Embryonic facial prominence (tissue), 1 donor: ENCODE measurements around the gene GOLT1B.
"Not testable (repeated sequence)": the region's sequence is repeated elsewhere in the genome, so short reads cannot be mapped to it uniquely, and the experiment has no call there.

Experiments
- DNase-seq: peaks from one replicate; pipeline ENCODE4 v3.0.0-alpha.2; 2016; ENCODE audit errors: extremely low spot score

Gene GOLT1B

DNA sequence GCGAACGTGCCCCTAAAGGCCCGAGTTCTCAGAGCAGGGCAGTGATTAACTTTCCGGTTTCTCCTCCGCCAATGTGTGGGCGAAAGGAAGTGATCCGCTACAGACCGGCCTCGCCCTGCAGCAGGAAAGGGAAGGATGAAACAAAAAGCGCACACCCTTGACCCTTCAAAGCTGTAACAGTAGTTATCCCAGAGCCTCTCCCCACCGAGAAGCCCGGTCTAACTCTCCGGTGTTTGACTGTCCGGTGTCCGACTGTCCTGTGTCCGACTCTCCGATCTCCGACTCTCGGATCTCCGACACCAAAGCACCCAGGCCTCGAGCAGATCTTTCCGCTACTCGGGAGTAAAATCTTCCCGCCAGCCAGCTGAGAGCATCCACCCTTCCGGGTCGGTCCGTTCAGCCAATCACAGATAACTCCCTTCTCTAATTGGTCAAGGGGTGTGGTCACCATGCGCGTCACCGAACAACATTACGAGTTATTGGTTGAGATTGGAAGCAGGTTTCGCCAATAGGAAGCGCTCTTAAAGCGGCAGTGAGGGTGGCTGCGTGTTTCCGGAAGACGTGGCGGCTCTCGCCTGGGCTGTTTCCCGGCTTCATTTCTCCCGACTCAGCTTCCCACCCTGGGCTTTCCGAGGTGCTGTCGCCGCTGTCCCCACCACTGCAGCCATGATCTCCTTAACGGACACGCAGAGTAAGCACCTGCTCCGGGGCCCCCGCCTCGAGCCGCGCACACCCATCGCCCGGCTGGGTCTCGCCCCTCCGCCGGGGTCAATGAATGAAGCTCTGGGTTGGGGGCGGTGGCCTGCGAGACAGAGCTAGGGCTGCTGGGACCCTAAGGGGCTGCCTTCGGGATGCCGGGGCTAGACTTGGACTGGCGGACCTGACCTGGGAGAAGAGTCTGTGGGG, at the start of gene GOLT1B, which contains the start of gene RECQL:
Gene GOLT1B, plus strand, starts transcription at position 532 of the 906 bp plus-strand sequence. Its CDS starts 135 bp downstream, at position 667.
Gene RECQL, minus strand, starts transcription at position 378 of the 906 bp plus-strand sequence. CDS start 2,065 bp downstream, outside the sequence.
- peak; percentile 98 for DNase-seq

GRCh38 chr12:21453312-21453852, 48.2 kb upstream of the GOLT1B start:
- DNase-seq, result no peak

- DNase-seq, result no peak
Observed at GRCh38 chr12:21456291-21456780, 45.3 kb upstream of the GOLT1B start.

DNA sequence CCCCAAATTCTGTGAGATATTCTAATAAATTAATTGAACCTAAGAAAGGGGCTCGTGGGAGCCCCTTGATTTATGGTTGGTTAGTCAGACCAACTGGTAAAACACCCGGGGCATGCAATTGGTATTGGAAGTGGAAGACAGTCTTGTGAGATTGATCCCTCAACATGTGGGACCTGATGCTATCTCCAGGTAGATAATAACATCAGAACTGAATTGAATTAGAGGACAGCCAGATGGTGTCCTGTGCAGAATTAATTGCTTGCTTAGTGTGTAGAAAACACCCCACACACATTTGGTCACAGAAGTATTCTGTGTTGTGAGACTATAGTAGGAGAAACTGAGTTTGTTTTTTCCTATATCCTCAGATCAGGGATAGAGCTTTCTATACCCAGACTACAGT, 42.1 kb upstream of the GOLT1B start:
- DNase-seq, result no peak

DNA sequence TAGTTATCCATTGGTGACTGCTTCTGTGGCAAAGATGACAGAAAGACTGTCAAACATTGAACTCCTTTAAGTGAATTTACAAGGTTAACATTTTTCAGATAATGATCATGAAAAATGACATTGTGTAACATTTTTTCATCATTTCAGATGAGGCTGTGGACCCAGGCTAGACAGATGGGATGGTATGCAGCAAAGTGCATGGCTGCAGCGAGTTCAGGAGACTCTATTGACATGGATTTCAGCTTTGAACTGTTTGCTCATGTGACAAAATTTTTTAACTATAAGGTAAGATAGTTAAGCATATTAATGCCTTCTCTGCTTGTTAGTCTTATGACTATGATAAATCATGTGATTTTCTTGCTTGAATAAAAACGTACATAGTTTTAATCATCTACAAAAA, 34.3 kb upstream of the GOLT1B start:
- DNase-seq, result not testable (repeated sequence)

- no peak for DNase-seq
Observed at GRCh38 chr12:21471294-21471693, 30.3 kb upstream of the GOLT1B start.

DNA sequence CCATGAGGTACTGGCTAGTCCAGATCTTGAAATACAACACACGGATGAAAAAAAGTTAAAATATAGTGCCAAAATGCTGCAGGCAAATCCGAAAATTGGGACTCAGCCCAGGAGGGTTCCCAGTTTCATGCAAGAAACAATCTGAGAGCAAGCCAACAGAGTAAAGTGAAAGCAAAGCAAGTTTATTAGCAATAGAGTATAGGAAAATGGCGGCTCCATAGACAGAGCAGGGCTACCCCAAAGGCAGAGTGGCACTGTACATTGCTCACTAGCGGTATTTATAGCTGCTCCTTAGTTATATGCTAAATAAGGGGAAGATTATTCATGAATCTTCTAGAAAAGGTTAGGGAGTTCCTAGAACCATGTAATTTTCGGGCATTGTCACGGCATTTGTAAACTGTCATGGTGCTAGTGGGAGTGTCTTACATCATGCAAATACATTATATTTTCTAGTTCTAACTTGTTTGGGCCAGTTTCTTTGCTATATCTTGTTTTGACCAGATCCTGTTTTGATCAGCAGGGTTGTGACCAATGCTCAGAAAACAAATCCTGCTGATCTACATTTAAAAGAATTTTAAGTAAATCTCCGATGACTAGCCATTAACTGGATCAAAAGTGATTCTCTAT, 29.3 kb upstream of the GOLT1B start:
- DNase-seq, result no peak

- no peak for DNase-seq
Observed at GRCh38 chr12:21475552-21475951, 26.0 kb upstream of the GOLT1B start.

GRCh38 chr12:21476949-21477348, 24.6 kb upstream of the GOLT1B start:
- no peak for DNase-seq

DNA sequence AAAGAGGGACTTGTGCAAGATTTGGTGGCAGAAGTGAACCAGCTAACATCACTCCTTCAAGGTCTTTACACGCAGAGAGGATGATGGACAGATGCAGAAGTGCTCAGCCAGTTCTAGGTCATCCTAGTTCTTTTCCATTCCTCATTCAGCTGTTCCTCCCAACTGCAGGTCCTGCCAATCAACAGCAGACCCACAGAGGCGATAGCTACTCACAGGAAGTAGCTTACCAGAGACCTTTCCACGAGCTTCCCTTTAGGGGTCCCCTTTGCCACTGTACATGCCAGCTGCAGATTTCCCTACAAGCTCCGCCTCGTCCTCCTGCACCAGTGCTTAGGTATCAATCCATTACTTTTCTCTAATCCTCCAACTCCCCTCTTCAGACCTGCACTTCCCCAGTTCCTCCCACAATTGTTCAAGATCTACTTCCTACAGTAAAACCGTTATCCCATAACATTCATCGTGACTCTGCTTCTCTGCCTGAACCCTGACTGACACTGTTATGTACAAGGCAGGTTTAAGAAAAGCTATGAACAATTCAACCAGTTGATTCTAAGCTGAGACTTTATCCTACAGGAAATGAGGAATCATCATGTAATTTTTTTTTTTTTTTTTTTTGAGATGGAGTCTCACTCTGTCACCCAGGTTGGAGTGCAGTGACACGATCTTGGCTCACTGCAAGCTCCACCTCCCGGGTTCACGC, 22.7 kb upstream of the GOLT1B start:
- DNase-seq, result no peak

GRCh38 chr12:21483531-21483930, 18.1 kb upstream of the GOLT1B start:
- DNase-seq, result no peak

GRCh38 chr12:21485998-21486397, 15.6 kb upstream of the GOLT1B start:
- no peak for DNase-seq

GRCh38 chr12:21499765-21500164, 1.8 kb upstream of the GOLT1B start:
- no peak for DNase-seq

DNA sequence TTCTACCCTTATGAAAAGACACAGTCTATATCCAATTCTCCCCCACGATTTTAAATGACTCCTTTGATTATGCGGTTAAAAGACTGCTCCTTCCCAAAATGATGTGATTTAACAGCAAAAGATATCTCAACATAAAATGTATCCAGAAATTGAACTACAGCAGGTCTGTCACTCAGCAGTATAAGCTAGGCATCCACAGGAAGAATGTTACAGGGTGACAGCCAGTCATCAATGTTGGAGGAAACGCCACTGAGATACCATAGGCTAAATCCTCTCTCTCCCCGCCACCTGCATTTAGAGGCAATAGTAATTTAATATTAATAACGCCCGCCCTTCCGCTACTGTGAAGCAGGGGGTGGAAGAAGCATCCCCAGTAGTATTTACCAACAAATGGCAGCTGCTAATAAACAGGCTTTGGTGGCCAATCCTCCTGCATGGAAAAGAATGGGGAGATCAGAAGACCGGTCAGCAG, 767 bp upstream of the GOLT1B start:
- no peak for DNase-seq

DNA sequence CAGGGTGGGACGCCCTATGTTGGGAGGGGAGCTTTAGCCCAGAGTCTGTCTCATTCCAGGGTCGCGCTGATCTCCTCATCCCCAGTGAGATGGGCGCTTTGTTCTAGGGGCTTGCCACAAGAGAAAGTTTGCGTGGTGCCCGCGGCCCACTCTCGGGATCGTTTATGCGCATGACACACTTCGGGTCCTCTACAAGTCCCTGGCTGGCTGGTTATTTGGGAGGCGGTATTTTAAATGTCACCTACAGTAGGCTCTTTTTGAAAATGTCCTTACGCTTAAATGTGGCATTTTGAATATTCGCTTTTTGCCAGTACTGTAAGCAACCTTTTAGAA, 541 bp downstream of the GOLT1B start:
- no peak for DNase-seq

DNA sequence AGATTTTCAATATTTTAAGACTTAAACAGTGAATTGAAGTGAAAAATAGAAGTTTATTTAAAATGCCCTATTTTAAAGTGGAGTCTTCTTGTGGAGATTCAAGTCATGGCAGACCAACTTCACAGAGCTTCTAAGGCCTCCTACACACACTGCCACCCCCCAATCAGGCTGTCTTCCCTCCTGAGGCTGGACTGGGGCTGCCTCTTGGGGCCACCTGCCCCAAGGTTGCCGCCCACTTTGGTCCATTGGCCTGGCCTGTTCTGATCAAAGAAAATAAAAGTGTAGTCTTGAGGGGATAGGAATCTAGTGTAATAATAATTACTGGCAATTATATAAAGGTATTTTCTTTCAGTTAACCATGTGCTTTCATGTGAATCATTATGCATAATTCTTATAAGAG, 1.3 kb downstream of the GOLT1B start:
- no peak for DNase-seq

GRCh38 chr12:21505888-21506287, 4.3 kb downstream of the GOLT1B start:
- no peak for DNase-seq

DNA sequence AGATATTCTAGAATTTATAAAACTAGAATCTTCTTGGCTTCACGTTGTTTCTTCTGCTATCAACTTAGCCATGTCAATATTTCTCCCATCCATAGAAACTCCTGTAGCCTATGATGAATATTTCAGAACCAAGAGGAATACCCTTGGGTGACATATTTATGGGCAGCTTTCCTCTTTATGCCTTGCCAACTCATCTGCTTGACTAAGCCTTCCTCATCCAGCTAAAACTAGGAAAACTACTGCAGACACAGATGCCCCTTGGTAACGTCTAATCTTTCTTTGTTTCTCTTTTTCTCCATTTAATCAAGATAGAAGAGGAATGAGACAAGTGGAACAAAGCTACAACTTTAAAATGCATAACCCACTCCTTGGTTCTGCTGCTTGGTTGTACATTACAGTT, 6.3 kb downstream of the GOLT1B start:
- DNase-seq, result no peak

DNA sequence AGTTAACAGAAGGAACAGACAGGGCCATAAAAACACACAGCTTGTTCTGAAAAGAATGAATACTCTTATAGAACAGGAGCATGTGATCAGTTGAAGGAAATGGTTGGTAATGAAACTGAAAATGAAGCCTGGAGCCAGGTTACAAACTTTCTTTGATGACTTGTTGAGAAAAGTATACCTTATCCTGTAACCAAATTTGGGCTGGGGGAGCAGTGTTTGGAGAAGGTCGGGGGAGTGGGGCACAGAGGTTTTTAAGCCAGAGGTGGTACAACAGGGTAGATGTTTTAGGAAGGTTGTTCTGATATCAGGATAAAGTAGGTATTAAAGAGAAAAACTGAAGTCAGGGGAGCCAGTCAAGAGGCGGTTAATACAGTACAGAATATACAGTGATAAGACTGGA, 8.2 kb downstream of the GOLT1B start:
- no peak for DNase-seq

DNA sequence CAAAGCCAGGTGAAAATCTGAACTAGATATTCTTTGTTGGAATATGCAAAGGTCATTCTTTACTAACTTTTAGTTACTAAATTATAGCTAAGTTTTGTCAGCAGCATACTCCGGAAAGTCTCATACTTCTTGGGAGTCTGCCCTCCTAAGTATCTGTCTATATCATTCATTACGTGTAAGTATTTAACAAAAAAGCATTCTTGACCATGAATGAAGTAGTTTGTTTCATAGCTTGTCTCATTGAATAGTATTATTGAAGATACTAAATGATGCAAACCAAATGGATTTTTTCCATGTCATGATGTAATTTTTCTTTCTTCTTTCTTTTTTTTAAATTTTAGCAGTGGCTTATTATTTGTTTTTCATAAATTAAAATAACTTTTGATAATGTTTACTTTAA, 14.7 kb downstream of the GOLT1B start:
- no peak for DNase-seq

- DNase-seq, result no peak
Observed at GRCh38 chr12:21518451-21518850, 16.9 kb downstream of the GOLT1B start.

DNA sequence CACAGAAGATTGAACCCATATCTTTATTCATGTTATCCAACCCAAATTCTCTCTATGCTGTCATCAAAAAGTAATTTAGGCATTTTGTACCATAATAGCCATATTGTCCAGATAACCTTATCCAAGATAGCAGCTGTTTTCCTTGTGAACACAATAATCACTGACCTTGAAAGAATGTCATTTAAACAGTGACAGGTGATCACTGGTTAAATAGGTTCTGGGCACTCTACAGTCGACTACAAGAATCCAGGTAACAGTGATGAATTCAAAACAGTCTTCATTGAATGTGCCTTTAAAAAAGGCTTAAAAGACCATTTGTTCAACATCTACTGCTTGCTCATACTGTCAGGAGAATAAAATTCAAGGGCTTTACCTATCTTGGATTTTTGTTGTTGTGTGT, 20.0 kb downstream of the GOLT1B start:
- no peak for DNase-seq
